Neuron (in vitro differentiated cells): ENCODE results near the gene FRMPD4.

Source experiments
- H2AFZ ChIP-seq: one replicate; pipeline ENCODE4 v1.6.1; 2013; ENCODE audit warnings: low read depth, mild to moderate bottlenecking, inconsistent platforms, low read length, moderate library complexity
- H3K27me3 ChIP-seq: one replicate; pipeline ENCODE4 v1.6.1; 2013; ENCODE audit warnings: low read length; ENCODE audit not compliant: insufficient read depth
- H3K36me3 ChIP-seq: one replicate; pipeline ENCODE4 v1.6.1; 2013; ENCODE audit warnings: low read length; ENCODE audit not compliant: insufficient read depth
- H3K4me1 ChIP-seq: one replicate; pipeline ENCODE4 v1.6.1; 2013; ENCODE audit warnings: low read length; ENCODE audit not compliant: insufficient read depth
- H3K4me3 ChIP-seq: 2 replicates; pipeline ENCODE4 v1.5.1; 2013; ENCODE audit warnings: mild to moderate bottlenecking, low read length, moderate library complexity
- H3K9me3 ChIP-seq: one replicate; pipeline ENCODE4 v1.6.1; 2013; ENCODE audit warnings: low read length

FRMPD4 gene

DNA sequence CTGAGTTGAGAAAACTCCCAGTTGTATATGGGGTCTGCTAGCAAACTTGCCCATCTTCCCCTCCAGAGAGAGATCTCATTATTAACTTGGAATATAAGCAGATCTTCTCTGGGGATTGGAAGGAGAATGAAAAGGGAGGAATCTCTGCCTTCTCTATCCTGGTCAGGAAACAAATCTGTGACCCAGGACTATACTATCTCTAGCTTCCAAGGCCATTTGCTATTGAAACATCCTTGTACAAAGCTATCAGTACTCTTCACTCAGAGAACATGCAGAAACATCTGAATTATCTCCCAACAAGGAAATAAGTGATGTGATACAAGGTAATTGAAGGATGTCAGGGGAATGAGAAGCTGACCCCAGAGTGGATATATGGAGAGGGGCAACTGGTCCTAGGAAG is 183.8 kb downstream of the FRMPD4 start:
- Histone ChIP-seq H3K4me3 (no peak overlapping the region), H3K27me3 (peaks cover 2% of the 10 kb centered on the region), H3K9me3 (no peaks in the 10 kb centered on the region), H3K36me3 (no peaks in the 10 kb centered on the region), H3K4me1 (no peaks in the 10 kb centered on the region), H2AFZ (no peak overlapping the region)

DNA sequence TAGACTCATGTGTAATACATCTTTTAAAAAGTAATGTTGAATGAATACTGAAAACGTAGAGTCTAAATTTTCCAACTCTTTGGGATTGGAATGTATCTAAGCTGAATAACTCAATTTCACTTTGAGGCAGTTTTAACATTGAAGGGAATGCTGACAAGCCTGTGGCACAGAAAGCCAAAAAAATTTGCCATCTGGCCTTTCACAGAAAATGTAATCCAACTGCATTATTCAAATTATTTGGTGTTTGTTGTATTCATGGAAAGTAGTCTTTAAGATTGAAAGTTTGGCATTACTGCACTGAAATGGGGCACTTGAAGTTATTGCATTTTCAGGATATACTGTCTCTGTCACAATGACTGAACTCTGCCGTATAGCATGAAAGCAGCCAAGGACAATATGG is 186.9 kb downstream of the FRMPD4 start:
- Histone ChIP-seq H3K36me3 (no peaks in the 10 kb centered on the region), H3K4me3 (no peak overlapping the region), H2AFZ (no peak overlapping the region), H3K4me1 (no peaks in the 10 kb centered on the region), H3K27me3 (peaks cover 2% of the 10 kb centered on the region), H3K9me3 (no peaks in the 10 kb centered on the region)

DNA sequence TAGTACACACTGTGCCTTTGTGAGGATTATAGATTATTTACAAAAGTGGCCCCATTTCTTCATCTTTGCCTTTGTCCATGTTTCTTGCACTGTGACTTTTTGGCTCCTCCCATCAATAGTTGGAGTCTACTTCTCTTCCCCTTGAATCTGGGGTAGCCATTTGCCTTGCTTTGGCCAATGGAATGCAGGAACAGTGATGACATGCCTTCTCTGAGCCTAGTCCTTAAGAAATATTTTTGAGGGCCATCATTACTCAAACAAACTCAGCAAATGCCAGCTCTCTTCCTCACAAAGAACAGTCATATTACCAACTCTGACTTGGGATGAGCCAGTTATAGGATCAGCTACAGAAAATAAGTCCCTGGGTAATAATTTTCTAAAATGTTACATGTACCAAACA is 189.6 kb downstream of the FRMPD4 start:
- Histone ChIP-seq H2AFZ (no peak overlapping the region), H3K9me3 (no peaks in the 10 kb centered on the region), H3K4me3 (no peak overlapping the region), H3K36me3 (no peaks in the 10 kb centered on the region), H3K4me1 (no peaks in the 10 kb centered on the region), H3K27me3 (no peaks in the 10 kb centered on the region)

DNA sequence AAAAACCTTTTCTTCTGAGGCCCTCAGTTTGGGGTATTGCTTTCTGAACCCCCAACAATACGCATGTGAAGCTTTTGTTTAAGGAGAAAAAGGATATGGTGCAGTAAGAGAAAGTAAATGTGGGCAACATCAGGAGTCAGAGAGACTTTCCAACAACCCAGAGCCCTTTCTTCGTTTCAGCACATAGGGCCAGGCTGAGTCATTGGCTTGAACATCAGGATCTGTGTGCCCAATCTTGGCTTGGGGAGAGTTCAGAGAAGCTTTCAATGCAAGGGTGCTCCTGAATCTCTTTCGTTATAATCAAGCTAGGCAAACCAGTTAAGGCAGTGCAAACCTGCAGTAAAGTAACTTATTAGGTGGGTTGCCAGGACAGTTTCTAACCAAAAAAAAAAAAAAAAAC is 191.2 kb downstream of the FRMPD4 start:
- no peak overlapping the region for H3K4me3 ChIP-seq
- H3K36me3 ChIP-seq: no peaks in the 10 kb centered on the region
- H3K27me3 ChIP-seq: no peaks in the 10 kb centered on the region
- no peaks in the 10 kb centered on the region for H3K9me3 ChIP-seq
- no peak overlapping the region for H2AFZ ChIP-seq
- H3K4me1 ChIP-seq: no peaks in the 10 kb centered on the region

DNA sequence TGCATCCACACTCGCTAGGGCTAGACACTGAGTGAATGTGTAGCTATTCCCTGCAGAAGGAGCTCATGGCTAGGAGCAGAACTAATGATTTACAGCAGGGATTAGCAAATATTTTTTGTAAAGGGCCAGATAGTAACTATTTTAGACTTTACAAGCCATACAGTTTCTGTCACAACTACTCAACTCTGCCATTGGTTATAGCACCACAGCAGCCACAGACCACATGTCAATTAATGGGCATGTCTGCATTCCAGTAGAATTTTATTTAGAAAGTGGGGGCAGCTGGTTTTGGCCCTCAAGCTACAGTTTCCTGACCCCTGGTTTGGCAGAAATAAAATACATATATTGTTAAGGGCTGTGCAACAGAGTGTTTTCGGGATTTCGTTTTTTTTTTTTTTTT is 192.6 kb downstream of the FRMPD4 start:
- no peaks in the 10 kb centered on the region for H3K9me3 ChIP-seq
- H3K36me3 ChIP-seq: no peaks in the 10 kb centered on the region
- no peaks in the 10 kb centered on the region for H3K27me3 ChIP-seq
- no peak overlapping the region for H2AFZ ChIP-seq
- H3K4me3 ChIP-seq: no peak overlapping the region
- no peaks in the 10 kb centered on the region for H3K4me1 ChIP-seq

DNA sequence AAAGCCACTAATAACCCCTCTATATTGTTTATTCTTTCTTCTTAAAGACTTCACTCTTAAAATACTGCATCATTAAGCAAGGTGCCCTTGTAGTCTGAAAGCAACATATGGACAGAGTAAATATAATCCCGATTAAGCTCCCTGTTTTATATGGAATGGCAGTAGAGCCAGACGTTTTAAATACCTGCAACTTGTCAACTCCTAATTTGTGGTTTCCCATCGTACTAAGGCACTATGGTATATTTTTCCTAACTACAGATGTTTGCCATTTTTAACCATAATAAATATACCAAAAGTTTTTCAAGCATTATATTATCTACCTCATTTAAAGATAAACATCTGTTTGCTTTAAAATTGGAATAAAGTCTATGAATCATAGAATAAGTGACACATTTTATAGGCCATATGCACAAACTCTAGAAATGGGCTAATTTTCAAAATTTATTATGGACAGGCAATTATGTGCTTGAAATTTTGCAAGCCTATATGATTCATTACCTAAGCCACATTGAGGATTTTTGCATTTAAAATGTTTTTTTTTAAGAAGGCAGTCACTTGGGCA is 194.6 kb downstream of the FRMPD4 start:
- no peaks in the 10 kb centered on the region for H3K27me3 ChIP-seq
- no peaks in the 10 kb centered on the region for H3K4me1 ChIP-seq
- no peak overlapping the region for H2AFZ ChIP-seq
- no peaks in the 10 kb centered on the region for H3K9me3 ChIP-seq
- H3K36me3 ChIP-seq: no peaks in the 10 kb centered on the region
- no peak overlapping the region for H3K4me3 ChIP-seq

DNA sequence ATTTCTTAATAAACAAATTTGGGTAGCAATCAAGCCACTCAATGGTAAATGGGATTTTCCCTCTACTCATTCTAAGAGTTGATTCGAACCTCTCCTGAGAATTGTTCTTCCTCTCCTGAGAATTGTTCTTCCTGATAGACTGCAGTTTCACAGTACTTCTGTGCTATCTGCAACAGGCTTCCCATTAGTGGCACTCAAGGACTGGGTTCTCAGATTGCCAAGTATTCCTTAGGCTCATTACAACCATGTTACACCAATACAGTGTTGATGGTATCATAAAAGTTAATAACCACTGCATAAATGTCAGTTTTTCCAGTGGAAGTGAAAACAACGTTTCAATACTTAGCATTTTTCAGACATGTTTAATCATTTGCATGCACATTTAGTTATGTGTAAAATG is 201.6 kb downstream of the FRMPD4 start:
- Histone ChIP-seq H3K27me3 (peaks cover 3% of the 10 kb centered on the region), H3K4me3 (no peak overlapping the region), H3K36me3 (no peaks in the 10 kb centered on the region), H3K4me1 (no peaks in the 10 kb centered on the region), H2AFZ (no peak overlapping the region), H3K9me3 (no peaks in the 10 kb centered on the region)

DNA sequence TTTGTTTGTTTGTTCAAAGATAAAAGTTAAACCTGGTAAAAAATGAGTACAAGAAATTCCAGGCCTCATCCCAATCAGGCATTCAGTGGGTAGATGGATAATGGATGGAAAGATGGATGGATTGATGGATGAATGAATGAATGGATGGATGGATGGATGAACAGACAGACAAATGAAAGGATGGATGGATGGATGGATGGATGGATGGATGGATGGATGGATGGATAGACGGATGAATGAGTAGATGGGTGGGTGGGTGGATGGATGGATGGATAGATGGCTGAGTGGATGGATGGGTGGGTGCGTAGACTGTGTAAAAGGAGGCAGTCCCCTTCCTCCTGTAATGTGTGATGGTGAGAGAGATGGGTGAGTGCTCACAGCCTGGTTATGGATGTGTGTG is 206.7 kb downstream of the FRMPD4 start:
- no peak overlapping the region for H2AFZ ChIP-seq
- H3K27me3 ChIP-seq: no peaks in the 10 kb centered on the region
- H3K4me1 ChIP-seq: no peaks in the 10 kb centered on the region
- no peak overlapping the region for H3K4me3 ChIP-seq
- H3K36me3 ChIP-seq: no peaks in the 10 kb centered on the region
- no peaks in the 10 kb centered on the region for H3K9me3 ChIP-seq

DNA sequence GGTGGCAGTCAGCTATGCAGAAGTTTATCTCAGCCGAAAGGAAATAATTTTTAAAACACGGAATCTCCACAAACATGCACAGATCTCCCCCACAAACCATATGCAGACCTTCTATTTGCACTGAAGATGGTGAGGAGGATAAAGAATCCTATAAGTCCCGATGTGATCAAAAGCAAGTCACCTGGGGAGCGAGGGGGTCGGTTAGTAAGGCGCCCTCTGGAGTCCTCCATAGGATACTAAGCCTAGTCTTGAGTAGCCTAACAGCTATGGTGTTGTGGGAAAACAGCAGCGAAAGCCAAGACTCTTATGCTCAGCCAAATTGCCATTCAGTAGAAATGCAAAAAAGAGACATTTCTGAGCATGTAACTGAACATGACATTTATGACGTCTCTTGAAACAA is 210.9 kb downstream of the FRMPD4 start:
- Histone ChIP-seq H2AFZ (no peak overlapping the region), H3K36me3 (no peaks in the 10 kb centered on the region), H3K27me3 (no peaks in the 10 kb centered on the region), H3K4me3 (no peak overlapping the region), H3K4me1 (no peaks in the 10 kb centered on the region), H3K9me3 (no peaks in the 10 kb centered on the region)

DNA sequence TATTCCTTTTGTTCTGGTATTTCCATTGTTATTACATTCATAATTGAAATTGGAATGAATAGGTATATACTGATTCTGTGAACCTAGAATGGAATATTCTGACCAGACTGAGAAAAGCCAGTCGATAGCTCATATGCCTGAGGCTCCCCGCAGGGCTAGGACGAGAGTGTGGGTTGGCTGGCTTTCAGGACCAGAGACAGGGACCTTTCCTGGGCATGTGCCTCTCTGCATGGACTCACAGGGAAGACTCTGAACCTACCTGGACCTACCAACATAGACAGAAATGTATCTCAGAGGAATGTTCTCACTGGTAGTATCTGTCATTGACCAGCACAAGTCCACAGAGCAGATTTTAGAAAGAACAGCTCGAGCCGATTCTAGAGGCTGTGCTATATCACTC is 214.6 kb downstream of the FRMPD4 start:
- Histone ChIP-seq H3K4me1 (no peaks in the 10 kb centered on the region), H3K27me3 (peaks cover 2% of the 10 kb centered on the region), H2AFZ (no peak overlapping the region), H3K36me3 (no peaks in the 10 kb centered on the region), H3K9me3 (no peaks in the 10 kb centered on the region), H3K4me3 (no peak overlapping the region)

DNA sequence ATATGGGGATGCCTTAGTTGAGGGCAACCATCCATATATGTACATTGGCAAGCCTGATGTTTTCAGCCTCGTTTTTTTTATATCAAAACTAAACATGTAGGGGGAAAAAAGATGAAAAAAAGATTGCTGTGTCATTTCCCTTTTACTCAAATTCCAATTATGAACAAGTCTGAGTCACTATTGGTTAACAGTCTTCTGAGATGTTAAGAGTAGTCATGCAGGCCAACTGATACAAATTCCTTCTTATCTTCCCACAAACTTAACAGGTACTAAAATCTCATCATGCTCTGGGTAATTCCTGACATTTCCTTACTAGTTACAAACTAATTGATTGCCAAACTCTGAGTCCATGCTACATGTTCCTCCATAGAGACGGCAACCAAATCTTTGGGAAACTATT is 222.1 kb downstream of the FRMPD4 start:
- no peaks in the 10 kb centered on the region for H3K9me3 ChIP-seq
- H2AFZ ChIP-seq: no peak overlapping the region
- H3K4me3 ChIP-seq: no peak overlapping the region
- peaks cover 2% of the 10 kb centered on the region for H3K27me3 ChIP-seq
- H3K36me3 ChIP-seq: no peaks in the 10 kb centered on the region
- H3K4me1 ChIP-seq: no peaks in the 10 kb centered on the region

DNA sequence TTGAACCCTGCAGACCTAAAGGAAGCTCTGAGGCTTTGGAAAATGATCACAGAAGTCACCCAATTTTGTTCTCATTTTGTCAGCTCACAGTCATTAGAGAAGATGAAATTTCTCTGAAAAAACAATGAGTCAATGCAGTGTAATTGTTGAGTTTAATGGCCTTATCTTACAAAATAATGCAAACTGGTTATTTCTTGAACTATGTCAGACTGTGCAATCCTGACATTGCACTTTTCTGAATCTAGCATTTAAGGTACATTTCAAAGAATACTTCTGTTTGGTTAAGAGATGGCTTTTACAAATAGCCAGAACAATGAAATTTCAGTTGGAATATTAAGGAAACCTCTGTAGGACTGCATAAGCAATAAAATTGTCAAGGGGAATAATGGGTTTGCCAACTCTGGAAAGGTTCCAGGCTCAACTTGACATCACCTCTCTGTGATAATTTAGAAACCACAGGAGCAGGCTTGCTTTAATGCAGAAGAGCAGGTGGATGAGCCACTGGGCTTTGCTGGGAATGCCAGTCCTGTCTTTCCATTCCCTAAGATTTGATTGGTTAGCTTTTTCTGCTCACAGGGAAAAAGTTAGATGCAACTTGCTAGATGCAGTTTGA is 222.8 kb downstream of the FRMPD4 start:
- H3K4me1 ChIP-seq: no peaks in the 10 kb centered on the region
- H2AFZ ChIP-seq: no peak overlapping the region
- H3K27me3 ChIP-seq: no peaks in the 10 kb centered on the region
- H3K4me3 ChIP-seq: no peak overlapping the region
- H3K9me3 ChIP-seq: no peaks in the 10 kb centered on the region
- H3K36me3 ChIP-seq: no peaks in the 10 kb centered on the region

DNA sequence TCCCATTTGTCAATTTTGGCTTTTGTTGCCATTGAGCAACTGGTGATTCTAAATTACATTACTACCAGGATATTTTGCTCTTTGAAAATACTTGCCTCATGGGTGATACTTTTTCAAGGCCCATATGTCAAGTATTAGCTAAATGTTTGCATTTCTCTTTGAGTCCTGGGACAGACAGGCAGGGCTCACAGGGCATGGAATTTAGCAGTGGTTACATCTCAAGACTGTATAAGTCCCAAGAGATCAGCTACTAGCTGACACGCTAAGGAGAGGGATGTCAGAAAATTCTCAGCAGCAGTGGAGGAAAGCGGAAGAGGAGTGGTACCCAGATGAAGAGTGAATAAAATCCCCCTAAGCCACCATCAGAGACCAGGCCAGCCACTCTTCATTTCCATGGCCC is 224.9 kb downstream of the FRMPD4 start:
- H3K27me3 ChIP-seq: no peaks in the 10 kb centered on the region
- H3K36me3 ChIP-seq: no peaks in the 10 kb centered on the region
- H2AFZ ChIP-seq: no peak overlapping the region
- H3K4me1 ChIP-seq: no peaks in the 10 kb centered on the region
- no peak overlapping the region for H3K4me3 ChIP-seq
- no peaks in the 10 kb centered on the region for H3K9me3 ChIP-seq

DNA sequence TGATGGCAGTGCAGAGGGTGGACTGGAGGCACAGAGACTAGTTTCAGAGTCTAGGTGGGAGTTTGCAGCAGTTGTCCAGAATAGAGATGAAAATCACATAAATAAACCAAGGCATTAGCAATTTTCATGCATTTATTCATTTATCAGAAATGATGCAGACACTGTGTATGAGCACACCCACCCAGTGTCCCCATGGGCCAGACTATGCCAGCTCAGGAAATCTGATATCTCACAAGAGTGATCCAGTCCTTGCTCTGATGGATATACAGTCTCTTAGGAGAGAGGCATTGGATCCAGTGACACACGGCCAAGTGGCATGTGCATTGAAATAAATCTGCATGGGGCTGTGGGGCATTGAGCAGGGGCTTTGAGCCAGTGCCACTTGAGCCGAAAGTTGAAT is 228.2 kb downstream of the FRMPD4 start:
- Histone ChIP-seq H2AFZ (no peak overlapping the region), H3K27me3 (no peaks in the 10 kb centered on the region), H3K36me3 (no peaks in the 10 kb centered on the region), H3K4me3 (no peak overlapping the region), H3K4me1 (no peaks in the 10 kb centered on the region), H3K9me3 (no peaks in the 10 kb centered on the region)
